Fibroblast of upper back skin (primary cell): ENCODE results near the gene VPS13D.
A peak's percentile ranks its signal among the peaks of the same experiment; 100 is the strongest.

Experiments
- DNase-seq: peaks from one replicate; pipeline ENCODE4 v3.0.0-alpha.2; 2013

The VPS13D gene

DNA sequence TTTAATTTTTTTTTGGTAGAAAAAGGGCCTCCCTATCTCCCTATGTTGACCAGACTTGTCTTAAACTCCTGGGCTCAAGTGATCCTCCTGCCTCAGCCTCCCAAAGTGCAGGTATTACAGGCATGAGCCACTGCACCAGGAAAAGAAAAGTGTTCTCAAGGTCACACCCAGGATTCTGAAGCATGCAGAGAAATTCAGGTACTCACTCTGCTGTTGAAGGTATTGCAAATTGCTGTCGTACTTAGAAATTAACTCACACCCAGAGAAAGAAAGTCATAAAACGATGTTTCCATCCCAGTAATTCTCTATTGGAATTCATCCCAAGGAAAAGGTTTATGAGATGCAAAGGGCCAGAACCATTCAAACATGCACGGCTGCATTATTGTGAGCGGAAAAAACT lies 314.5 kb downstream of the VPS13D start:
- no peak for DNase-seq

DNA sequence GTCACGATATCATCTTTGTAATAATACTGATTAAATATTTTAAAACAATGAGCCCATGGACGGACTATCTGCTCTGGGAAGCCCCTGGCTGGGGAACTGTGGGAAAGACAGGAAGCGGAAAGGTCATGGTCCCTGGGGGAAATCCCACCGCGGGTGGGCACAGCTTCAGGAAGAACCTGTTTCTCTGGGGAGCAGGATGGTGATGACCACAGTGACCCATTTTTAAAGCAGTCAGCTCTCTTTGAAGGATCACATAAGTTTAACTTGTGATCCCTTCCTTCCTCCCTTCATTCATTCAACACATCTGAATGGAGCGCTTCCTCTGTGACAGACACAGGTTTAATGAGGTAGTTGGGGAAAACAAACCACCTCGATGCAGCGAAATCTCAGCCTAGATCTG lies 315.2 kb downstream of the VPS13D start:
- DNase-seq = no peak

DNA sequence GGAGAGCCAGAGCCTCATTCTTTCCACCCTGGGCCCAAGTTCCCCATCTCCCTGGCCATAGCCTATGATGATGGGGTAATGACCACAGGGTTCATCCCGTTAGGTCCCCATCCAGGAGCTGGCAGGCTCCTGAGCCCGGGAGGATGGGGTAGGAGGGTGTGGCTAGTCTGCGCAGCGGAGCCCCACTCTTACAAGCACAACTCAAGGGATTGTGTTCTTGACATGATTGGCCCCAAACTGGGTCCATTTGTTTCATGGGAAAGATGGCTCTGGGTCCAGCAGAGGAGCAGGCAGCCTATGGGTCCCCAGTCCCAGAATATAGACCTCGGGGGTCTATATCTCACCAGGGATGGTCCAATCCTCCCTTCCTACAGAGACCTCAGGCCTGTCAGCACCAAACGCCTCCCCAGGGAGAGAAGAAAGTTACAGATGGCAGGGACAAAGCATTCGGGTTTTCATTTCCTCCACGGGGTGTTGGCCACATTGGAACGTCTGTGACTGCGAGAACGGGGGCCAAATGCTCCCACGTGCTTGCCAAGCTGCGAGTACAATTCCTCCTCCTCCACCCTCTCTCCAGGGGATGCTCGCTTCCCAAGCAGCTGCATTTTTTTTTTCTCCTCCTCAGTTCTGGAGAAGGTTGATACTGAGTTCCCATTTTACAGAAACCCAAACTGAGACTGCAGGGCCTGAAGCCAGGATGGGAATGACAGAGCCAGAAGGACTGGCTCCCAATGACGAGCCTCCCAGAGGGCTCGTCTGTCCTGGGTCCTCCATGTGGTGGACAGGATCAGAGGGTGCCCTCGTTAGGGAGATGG lies 317.1 kb downstream of the VPS13D start:
- DNase-seq = no peak

DNA sequence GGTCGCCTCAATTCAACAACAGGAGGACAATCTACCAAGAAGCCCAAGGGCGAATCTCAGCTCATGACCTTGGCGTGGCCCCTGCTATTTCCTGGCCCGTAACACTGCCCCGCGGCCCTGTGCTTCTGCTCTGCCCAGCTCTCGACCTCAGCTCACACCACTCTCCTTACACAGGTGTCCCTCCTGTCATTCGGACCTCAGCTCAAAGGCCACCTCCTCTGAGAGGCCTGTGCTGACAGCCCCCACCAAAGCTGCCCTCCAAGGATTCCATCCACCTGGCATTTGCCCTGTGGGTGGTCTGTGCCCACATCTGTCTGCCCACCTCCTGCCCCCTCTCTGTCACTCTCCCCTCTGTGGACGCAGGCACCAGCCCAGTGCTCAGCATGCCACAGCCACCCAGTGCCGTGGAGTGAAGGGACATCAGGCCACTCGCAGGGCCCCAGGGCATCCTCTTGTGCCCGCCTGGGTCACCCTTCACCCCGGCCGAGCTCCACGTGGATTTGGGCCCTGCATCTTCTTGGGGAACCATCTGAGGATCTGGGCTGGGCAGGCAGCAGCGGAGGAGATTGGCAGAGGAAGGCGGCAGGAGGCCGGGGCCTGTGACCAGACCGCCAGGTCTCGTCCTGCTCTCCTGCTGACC lies 317.9 kb downstream of the VPS13D start:
- DNase-seq = no peak

DNA sequence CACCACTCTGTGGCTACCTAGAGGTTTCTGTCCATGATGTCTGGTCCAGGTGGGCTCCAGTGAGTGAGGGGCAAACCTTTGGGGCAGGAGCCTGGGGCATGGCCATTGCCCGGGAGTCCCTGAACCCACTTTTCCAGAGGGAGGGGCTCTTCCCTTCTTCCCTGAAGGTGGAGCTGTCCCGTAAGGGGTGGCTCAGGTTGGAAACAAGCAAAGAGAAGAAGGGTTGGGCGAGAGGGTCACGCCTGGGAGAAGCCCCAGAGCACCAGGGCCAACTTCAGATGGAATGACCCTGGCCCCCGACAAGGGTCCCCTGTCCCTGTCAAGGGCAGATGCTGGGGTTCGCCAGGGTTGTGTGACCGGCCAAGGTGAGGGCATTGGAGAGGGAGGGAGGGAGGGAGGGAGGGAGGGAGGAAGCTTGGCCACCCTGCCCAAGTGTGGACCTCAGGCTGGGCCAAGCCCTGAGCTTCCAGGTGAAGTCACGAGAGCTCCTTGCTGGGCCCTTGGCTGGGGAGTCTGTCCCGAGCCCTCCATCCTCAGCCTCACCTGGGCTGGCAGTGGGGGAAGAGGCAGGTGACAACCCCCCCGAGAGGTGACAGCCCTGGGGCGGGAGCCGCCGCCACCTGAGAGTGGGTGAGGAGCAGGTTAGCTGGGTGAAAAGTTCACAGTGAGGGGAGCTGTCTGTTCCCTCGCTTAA lies 318.6 kb downstream of the VPS13D start:
- no peak for DNase-seq

DNA sequence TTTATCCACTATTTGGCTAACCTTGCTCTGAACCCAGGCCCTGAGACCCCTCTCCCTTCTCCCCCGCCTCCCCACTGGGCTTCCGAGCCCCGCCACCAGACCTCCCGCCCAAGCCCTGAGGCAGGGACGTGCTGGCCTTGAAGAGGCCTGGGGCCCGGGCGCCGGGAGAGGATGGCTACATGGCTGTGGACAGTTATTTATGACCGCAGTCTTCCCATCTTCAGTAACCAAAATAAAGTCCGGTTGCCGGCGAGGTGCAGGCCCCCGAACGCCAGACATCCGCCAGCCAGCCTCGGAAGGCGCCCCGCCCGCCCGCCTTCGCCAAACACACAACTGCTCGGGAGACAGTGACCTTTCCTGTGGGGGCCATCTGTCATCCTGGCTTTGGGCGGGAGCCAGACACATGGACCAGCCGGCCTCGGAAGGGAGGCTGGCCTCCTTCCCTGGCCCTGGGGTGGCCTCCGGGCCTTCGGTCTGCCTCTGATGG lies 319.2 kb downstream of the VPS13D start:
- no peak for DNase-seq

DNA sequence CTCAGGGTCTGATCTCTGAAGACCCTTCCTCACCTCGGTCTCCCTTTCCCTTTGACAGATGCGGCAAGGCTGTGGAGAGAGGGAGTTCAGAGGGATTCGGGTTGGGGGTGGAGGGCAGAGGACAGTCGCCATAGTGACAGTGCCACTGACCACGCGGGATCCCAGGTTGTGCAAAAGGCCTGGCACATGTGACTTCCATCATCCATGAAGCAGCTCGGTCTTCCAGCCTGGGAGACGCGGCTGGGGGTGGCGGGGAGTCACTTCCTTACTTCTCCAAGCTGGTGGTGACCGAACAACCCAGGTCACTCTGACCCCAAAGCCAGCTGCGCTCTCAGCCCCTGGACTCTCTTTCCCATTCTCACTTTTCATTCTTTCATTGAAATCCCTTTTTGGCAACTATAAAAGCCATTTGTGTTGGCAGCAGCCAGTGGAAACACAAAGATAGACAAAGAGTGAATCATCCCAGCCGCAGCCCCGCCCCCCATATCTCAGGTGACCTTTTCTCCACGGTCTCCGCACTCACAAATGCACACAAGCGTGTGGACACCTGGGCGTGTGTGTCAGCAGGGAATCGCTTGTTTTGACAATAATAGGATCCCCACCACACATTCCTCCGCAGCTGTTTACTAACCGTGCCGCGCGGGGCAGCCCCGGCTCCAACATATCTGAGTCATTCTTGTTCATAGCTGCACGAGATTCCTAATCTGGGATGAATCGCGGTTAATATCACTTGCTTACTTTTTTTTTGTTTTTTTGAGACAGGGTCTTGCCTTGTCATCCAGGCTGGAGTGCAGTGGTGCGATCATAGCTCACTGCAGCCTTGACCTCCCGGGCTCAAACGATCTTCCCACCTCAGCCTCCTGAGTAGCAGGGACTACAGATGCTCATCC lies 319.9 kb downstream of the VPS13D start:
- peak; percentile 89 for DNase-seq

DNA sequence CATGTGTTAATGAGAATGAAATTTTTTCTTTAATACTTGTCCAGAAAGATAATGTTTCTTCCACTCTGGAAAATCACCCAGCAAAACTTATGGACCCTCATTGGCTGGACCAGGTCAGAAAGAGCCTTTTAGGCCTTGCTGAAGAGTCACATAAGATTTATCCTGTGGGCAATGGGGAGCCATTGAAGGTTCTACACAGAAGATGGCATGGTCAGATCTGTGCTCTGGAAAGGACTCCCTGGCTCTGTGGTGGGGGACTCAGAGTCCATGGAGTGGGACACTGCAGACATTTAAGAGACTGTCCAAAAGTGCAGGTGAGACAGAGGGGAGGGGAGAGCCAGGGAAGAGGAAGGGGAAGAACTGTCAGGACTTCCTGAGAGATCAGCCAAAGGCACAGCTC lies 321.8 kb downstream of the VPS13D start:
- no peak for DNase-seq

DNA sequence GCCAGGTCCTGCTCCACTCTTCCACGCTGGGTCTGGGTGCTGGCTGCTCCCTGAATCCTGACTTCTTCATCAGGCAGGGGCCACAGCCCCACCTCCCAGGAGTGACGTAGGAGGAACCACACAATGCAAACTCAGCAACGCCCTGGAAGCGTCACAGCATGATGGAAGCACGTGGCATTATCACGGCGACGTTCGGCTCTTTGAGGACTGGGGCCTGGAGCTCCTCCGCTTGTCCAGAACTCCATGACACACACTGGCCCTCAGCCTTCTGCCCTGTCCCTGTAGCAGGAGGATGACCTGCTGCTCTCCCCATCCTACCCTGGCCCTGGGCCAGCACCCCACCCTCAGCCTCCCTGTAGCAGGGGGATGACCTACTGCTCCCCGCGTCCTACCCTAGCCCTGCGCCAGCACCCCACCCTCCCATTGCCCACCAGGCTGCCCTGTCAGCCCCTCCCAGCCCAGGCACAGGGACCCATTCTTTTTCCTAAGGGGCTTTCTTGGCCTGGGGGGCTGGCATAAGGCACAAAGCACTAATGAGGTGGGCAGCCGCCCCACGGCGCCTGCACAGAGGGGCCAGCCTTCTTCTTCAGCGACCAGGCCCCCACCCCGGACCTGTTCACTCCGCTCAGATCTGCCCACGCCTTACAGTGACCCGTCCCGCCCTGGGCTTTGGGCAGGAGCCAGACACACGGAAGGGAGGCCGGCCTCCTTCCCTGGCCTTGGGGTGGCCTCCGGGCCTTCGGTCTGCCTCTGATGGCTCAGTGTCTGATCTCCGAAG lies 322.5 kb downstream of the VPS13D start:
- no peak for DNase-seq

DNA sequence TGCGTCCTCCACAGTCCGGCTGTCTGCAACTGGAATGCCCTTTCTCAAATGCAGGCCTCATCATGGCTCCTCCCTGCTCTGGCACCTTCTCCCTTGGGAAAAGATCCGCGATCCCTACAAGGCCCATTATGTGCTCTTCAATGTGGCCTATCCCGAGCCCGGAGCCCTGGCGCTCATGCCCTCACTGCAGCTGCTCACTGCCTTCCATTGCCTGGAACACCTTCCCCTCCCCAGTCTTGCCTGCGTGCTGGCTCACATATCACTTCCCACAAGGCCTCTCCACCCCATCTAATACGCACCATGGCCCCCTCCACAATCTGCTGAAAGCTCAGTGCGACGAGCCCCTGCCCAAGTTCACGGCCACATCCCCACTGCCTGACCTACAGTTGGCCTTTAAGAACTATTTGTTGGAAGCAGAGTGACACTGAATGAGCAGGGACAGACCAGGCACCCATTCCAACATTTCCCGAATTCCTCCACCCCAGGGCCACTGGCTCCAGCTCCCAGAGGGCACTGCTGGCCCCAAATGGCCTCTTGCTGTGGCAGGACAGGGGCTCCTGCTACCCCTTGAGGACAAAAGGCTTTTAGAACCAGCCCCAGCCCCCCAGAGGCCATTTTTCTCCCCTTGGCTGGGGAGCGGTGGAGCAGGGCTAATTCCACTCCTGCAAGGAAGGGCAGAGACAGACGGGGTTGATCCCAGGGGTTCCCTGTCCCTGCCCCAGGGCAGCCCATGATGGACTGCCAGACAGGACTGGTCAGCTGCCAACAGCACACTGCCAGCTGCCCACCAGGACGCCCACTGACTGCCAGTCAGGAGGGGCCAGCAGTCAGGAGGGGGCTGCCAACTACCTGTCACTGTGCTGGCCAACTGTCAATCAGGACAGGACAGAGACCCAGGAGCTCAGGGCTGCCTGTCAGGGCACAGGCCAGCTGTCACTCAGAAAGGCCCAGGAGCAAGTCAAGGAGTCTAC lies 323.4 kb downstream of the VPS13D start:
- DNase-seq = no peak

DNA sequence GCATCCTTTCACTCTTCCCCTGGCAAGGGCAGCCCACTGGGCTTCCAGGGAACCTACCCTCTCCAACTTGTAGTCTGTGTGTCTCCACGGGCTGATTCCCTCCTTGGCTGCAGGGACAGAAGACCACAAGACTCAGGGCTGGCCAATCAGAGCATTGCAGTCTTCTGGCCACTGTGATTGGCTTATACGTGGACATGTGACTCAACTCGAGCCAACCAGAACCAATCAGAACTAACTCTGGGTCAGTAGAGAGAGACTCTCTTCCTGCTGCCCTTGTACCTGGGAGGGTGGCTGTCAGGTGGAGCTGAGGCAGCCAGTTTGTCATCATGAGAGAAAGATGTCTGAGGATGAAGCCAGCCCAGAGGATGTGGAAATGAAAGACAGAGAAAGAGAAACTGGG lies 324.1 kb downstream of the VPS13D start:
- no peak for DNase-seq

DNA sequence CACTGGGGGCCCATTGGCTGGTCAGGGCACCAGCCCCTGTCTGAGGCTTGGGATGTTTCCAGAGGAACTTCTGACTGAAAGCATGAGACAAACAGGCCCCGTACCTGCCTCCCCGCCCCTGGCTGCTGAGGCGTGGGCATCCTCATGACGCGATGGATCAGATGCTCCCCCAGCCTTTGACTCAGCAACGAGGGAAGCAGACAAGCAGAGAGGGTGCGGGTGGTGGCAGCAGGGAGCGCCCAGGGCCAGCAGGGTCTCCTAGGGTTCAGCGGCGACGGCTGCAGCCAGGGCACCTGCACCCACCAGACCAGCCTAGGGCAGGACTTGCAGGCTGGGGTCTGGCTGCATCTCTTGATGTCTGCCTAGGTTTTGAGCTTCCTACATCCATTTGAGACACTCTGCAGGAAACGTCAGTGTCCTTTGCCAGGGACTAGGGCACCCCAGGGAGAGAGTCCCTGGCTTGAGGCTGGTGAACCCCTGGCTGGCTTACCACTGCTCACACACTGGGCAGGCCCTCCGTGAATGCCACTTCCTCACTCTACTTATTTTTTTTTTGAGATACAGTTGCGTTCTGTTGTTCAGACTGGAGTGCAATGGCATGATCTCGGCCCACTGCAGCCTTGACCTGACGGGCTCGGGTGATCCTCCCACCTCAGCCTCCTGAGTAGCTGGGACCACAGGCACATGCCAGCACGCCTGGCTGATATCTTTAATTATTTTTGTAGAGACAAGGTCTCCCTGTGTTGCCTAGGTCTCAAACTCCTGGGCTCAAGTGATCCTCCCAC lies 324.9 kb downstream of the VPS13D start:
- no peak for DNase-seq

DNA sequence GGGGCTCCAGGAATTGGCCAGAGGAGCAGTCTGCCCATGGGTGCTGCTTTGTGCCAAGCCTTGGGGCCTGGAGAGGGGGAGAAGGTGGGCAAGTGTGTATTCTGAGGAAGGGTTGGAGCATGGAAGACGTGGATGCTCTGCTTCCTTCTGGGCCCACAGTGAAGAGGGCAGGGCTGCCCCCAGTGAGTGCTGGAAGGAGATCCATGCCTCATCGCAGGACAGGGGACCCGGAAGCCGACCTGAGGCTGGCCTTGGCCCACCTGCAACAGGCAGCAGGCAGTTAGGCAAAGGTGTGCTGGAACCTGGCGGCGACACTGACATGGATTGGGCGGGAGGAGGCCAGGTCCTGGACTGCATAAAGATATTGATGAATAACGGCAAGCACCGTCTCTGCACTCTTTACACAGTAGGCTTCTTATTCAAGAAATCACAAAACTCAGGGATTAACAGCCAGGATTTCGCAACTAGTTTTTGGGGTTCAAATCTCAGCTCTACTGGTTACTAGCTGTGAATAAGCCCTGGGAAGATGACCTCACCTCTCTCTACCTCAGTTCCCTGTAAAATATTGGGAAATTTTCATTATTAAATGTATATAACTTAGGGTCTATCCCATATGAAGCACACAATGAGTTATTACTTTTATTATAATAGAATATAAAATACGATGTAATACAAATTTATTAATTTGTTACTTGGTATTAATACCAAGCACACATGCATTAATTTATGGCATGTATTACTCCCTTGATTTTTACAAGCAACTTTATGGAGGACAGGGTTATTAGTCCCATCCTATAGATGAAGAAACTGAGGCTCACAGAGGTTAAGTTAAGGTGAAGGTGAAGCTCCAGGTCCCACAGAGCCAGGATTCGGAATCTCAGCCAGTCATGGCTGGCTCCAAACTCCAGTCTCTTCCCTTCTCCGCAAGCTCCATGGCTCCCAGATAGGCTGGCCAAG lies 325.9 kb downstream of the VPS13D start:
- DNase-seq = no peak

DNA sequence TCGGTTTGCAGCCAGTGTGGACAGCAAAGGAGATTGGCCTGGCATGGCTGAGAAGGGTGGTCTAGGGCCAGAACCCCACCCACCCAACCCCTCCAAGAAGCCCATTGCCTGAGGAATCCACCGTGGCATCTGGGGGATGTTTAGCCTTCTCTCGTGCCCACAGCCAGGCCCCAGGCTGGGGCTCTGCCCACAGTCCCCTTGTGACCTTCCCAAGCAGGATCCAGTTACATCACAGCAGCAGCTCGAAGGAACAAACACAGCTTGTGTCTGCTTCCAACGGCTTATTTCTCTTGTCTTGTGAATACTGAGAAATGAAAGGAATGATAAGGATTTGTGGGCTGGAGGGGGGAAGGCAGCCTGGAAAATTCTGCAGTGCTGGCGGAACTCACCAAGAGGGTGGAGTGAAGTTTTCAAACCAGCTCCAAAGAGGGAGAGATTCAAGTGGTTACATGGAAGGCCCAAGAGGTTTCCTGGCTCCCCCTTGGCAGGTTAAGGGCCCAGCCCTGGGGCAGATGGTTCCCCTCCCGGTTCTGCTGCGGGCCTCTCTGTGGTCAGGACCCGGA lies 326.6 kb downstream of the VPS13D start:
- peak; percentile 94 for DNase-seq

DNA sequence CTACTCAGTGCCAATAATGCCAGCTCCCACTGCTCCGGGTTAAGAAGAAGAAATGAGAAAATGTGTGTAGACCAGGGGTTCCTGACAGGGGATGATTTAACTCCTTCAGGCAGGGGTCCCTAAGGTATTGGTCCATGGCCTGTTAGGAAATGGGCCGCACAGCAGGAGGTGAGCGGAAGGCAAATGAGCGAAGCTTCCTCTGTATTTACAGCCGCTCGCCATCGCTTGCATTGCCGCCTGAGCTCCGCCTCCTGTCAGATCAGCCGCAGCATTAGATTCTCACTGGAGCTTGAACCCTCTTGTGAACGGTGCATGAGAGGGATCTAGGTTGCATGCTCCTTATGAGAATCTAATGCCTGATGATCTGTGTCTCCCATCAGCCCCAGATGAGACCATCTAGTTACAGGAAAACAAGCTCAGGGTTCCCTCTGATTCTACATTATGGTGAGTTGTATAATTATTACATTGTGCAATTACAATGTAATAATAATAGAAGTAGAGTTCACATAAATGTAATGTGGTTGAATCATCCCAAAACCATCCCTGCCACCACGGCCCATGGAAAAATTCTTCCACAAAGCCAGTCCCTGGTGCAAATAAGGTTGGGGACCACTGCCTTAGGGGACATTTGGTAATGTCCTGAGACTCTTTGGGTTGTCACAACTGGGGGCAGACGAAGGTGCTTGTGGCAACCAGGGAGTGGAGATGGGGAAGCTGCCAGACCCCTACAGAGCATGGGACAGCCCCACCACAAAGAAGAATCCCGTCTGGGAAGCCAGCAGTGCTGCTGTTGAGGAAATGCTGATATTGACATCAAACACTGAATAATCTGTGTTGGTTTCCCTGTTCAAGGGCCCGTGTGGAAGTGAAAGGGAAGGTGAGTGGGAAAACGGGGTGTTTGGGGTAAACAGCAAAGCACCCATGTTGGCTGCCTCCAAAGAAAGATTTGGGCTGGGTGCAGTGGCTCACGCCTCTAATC lies 327.4 kb downstream of the VPS13D start:
- DNase-seq = peak; percentile 52

DNA sequence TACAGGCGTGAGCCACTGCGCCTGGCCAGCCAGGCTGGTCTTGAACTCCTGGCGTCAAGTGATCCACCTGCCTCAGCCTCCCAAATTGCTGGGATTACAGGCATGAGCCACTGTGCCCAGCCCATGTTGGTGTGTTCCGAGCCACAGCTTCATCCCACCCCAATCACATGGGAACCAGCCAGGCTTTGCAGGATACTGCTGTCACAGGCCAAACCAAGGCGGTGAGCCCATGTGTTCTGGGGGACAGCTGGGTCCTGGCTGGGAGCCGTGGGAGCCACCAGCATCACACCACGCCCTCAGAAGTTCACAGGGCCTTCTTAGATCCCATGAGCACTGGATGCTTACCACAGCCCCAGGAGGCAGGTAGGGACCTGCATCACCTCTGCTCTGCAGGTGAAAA lies 331.3 kb downstream of the VPS13D start:
- DNase-seq = no peak
